HCT116 (cell line): ENCODE measurements around the gene ZFR.

Experiments
- ATF3 ChIP-seq: IDR thresholded peaks from 2 replicates; pipeline ENCODE4 v1.6.1; 2012
- CEBPB ChIP-seq: IDR thresholded peaks from 2 replicates; pipeline ENCODE4 v1.6.1; 2012; ENCODE audit warnings: low read depth
- CTCF ChIP-seq, 3 experiments: fragments of 200-600 bp in 1 of 3; sonication (generic) in 1 of 3; IDR thresholded peaks in 2 of 3; conservative IDR thresholded peaks in 1 of 3; 2 replicates each; pipeline ENCODE4 v1.5.1; 2012 to 2017; ENCODE audit warnings: low read depth in 2 of 3, low read length in 2 of 3, antibody characterized with exemption in 1 of 3, borderline replicate concordance in 1 of 3, control low read depth in 1 of 3, mild to moderate bottlenecking in 1 of 3, mixed read lengths in 1 of 3, mixed run types in 1 of 3, moderate library complexity in 1 of 3; ENCODE audit not compliant: insufficient read depth in 1 of 3
- EGR1 ChIP-seq: IDR thresholded peaks from 2 replicates; pipeline ENCODE4 v1.6.1; 2012; ENCODE audit warnings: low read depth
- ELF1 ChIP-seq: IDR thresholded peaks from 2 replicates; pipeline ENCODE4 v1.6.1; 2012; ENCODE audit warnings: low read depth, borderline replicate concordance
- EZH2 ChIP-seq: fragments of 200-600 bp; sonication (generic); IDR thresholded peaks from 2 replicates; pipeline ENCODE4 v1.6.1; 2017; ENCODE audit warnings: antibody characterized with exemption, mixed run types
- EZH2phosphoT487 ChIP-seq: fragments of 200-600 bp; IDR thresholded peaks from 2 replicates; pipeline ENCODE4 v1.6.1; 2018; ENCODE audit warnings: antibody characterized with exemption, borderline replicate concordance
- JUND ChIP-seq: IDR thresholded peaks from 2 replicates; pipeline ENCODE4 v1.6.1; 2012
- POLR2A ChIP-seq: IDR thresholded peaks from 2 replicates; pipeline ENCODE4 v1.7.0; 2011; ENCODE audit warnings: borderline replicate concordance; ENCODE audit not compliant: insufficient read depth, insufficient read length; ENCODE audit errors: extremely low read depth
- POLR2AphosphoS5 ChIP-seq: IDR thresholded peaks from 2 replicates; pipeline ENCODE4 v1.6.1; 2011; ENCODE audit warnings: mild to moderate bottlenecking, low read depth, low read length, moderate library complexity
- SP1 ChIP-seq: IDR thresholded peaks from 2 replicates; pipeline ENCODE4 v1.6.1; 2012; ENCODE audit warnings: low read depth
- TF ChIP-seq, protein P1 (sequence below): IDR thresholded peaks from 2 replicates; pipeline ENCODE4 v1.6.1; 2012

GRCh38 chr5:32426440-32427151 lies 17.9 kb downstream of the ZFR start:
- TF ChIP-seq POLR2AphosphoS5 (no peak), EGR1 (no peak), CEBPB (no peak), CTCF (IDR thresholded peaks at IDR 0.05 in 2 of 3, conservative IDR thresholded peaks at IDR 0.05 in 1 of 3; ENCODE audit: borderline replicate concordance in 1 of 3, insufficient read depth in 1 of 3, low read depth in 2 of 3, low read length in 2 of 3) (no peak), EZH2 (no peak), POLR2A (no peak), EZH2phosphoT487 (no peak), SP1 (no peak), ELF1 (no peak), ATF3 (no peak), JUND (no peak)
- TF ChIP-seq, protein P1, sequence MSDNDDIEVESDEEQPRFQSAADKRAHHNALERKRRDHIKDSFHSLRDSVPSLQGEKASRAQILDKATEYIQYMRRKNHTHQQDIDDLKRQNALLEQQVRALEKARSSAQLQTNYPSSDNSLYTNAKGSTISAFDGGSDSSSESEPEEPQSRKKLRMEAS = no peak
